HEK293 (cell line): ENCODE measurements around the gene SLC25A44.
A peak's percentile ranks its signal among the peaks of the same experiment; 100 is the strongest.

Experiments
- ELK4 ChIP-seq: IDR thresholded peaks from 2 replicates; pipeline ENCODE4 v1.6.1; 2011; ENCODE audit warnings: mild to moderate bottlenecking, low read depth, low read length, borderline replicate concordance
- FEZF1 ChIP-seq: fragments of 450-650 bp; formaldehyde crosslinking; IDR thresholded peaks from 2 replicates; pipeline ENCODE4 v1.5.1; 2016; ENCODE audit warnings: missing biosample characterization, missing genetic modification characterization
- GFI1B ChIP-seq: fragments of 450-650 bp; formaldehyde crosslinking; IDR thresholded peaks from 2 replicates; pipeline ENCODE4 v1.5.1; 2016; ENCODE audit warnings: missing biosample characterization, missing genetic modification characterization
- GLIS1 ChIP-seq: fragments of 450-650 bp; formaldehyde crosslinking; IDR thresholded peaks from 2 replicates; pipeline ENCODE4 v1.5.1; 2016; ENCODE audit warnings: missing biosample characterization, missing genetic modification characterization
- KLF10 ChIP-seq: fragments of 450-650 bp; IDR thresholded peaks from 2 replicates; pipeline ENCODE4 v1.5.1; 2018; ENCODE audit warnings: missing biosample characterization, mild to moderate bottlenecking, missing genetic modification characterization
- KLF7 ChIP-seq: fragments of 450-650 bp; formaldehyde crosslinking; IDR thresholded peaks from 2 replicates; pipeline ENCODE4 v1.5.1; 2016; ENCODE audit warnings: missing biosample characterization, missing genetic modification characterization, borderline replicate concordance
- MYNN ChIP-seq: fragments of 450-650 bp; formaldehyde crosslinking; IDR thresholded peaks from 2 replicates; pipeline ENCODE4 v1.5.1; 2016; ENCODE audit warnings: missing biosample characterization, missing genetic modification characterization, borderline replicate concordance
- OSR2 ChIP-seq: fragments of 450-650 bp; formaldehyde crosslinking; IDR thresholded peaks from 2 replicates; pipeline ENCODE4 v1.5.1; 2016; ENCODE audit warnings: missing biosample characterization, missing genetic modification characterization
- TRIM28 ChIP-seq: IDR thresholded peaks from 2 replicates; pipeline ENCODE4 v1.6.1; 2011; ENCODE audit warnings: low read length, control low read depth, borderline replicate concordance
- ZBTB1 ChIP-seq: fragments of 450-650 bp; formaldehyde crosslinking; IDR thresholded peaks from 2 replicates; pipeline ENCODE4 v1.5.1; 2016; ENCODE audit warnings: missing biosample characterization, missing genetic modification characterization
- ZBTB10 ChIP-seq: fragments of 450-650 bp; formaldehyde crosslinking; IDR thresholded peaks from 2 replicates; pipeline ENCODE4 v1.5.1; 2016; ENCODE audit warnings: missing biosample characterization, missing genetic modification characterization
- ZIC2 ChIP-seq: fragments of 450-650 bp; formaldehyde crosslinking; IDR thresholded peaks from 2 replicates; pipeline ENCODE4 v1.5.1; 2016; ENCODE audit warnings: missing biosample characterization, missing genetic modification characterization
- ZNF112 ChIP-seq: fragments of 450-650 bp; formaldehyde crosslinking; IDR thresholded peaks from 2 replicates; pipeline ENCODE4 v1.5.0; 2017; ENCODE audit warnings: missing biosample characterization, missing genetic modification characterization
- ZNF114 ChIP-seq: fragments of 450-650 bp; formaldehyde crosslinking; IDR thresholded peaks from 2 replicates; pipeline ENCODE4 v1.5.0; 2017; ENCODE audit warnings: missing biosample characterization, missing genetic modification characterization
- ZNF121 ChIP-seq: fragments of 450-650 bp; formaldehyde crosslinking; IDR thresholded peaks from 2 replicates; pipeline ENCODE4 v1.5.1; 2016; ENCODE audit warnings: missing biosample characterization, missing genetic modification characterization
- ZNF138 ChIP-seq: fragments of 450-650 bp; formaldehyde crosslinking; IDR thresholded peaks from 2 replicates; pipeline ENCODE4 v1.5.1; 2016; ENCODE audit warnings: missing biosample characterization, missing genetic modification characterization, borderline replicate concordance
- ZNF157 ChIP-seq: fragments of 450-650 bp; formaldehyde crosslinking; IDR thresholded peaks from 2 replicates; pipeline ENCODE4 v1.5.1; 2016; ENCODE audit warnings: missing biosample characterization, missing genetic modification characterization
- ZNF2 ChIP-seq: fragments of 450-650 bp; formaldehyde crosslinking; IDR thresholded peaks from 2 replicates; pipeline ENCODE4 v1.5.1; 2016; ENCODE audit warnings: missing biosample characterization, missing genetic modification characterization
- ZNF311 ChIP-seq: fragments of 450-650 bp; formaldehyde crosslinking; IDR thresholded peaks from 2 replicates; pipeline ENCODE4 v1.5.1; 2017; ENCODE audit warnings: missing biosample characterization, missing genetic modification characterization, borderline replicate concordance
- ZNF366 ChIP-seq: fragments of 450-650 bp; formaldehyde crosslinking; conservative IDR thresholded peaks from 2 replicates; pipeline ENCODE4 v1.5.1; 2016; ENCODE audit warnings: missing biosample characterization, missing genetic modification characterization
- ZNF394 ChIP-seq: fragments of 450-650 bp; formaldehyde crosslinking; IDR thresholded peaks from 2 replicates; pipeline ENCODE4 v1.5.1; 2016; ENCODE audit warnings: missing biosample characterization, missing genetic modification characterization, mild to moderate bottlenecking, moderate library complexity, borderline replicate concordance
- ZNF404 ChIP-seq: fragments of 450-650 bp; formaldehyde crosslinking; IDR thresholded peaks from 2 replicates; pipeline ENCODE4 v1.5.1; 2017; ENCODE audit warnings: missing biosample characterization, missing genetic modification characterization
- ZNF510 ChIP-seq: fragments of 450-650 bp; formaldehyde crosslinking; IDR thresholded peaks from 2 replicates; pipeline ENCODE4 v1.5.1; 2018; ENCODE audit warnings: mild to moderate bottlenecking, missing genetic modification characterization, missing biosample characterization; ENCODE audit not compliant: insufficient replicate concordance
- ZNF521 ChIP-seq: fragments of 450-650 bp; formaldehyde crosslinking; IDR thresholded peaks from 2 replicates; pipeline ENCODE4 v1.5.1; 2017; ENCODE audit warnings: missing biosample characterization, mild to moderate bottlenecking, missing genetic modification characterization
- ZNF555 ChIP-seq: fragments of 450-650 bp; formaldehyde crosslinking; conservative IDR thresholded peaks from 2 replicates; pipeline ENCODE4 v1.5.1; 2017; ENCODE audit warnings: missing biosample characterization, mild to moderate bottlenecking, missing genetic modification characterization, inconsistent platforms
- ZNF596 ChIP-seq: fragments of 450-650 bp; IDR thresholded peaks from 2 replicates; pipeline ENCODE4 v1.5.0; 2018; ENCODE audit warnings: missing biosample characterization, mild to moderate bottlenecking, missing genetic modification characterization, moderate library complexity
- ZNF610 ChIP-seq: fragments of 450-650 bp; formaldehyde crosslinking; IDR thresholded peaks from 2 replicates; pipeline ENCODE4 v1.5.1; 2016; ENCODE audit warnings: missing biosample characterization, missing genetic modification characterization, borderline replicate concordance
- ZNF639 ChIP-seq: fragments of 450-650 bp; formaldehyde crosslinking; IDR thresholded peaks from 2 replicates; pipeline ENCODE4 v1.5.1; 2016; ENCODE audit warnings: missing biosample characterization, missing genetic modification characterization
- ZNF658 ChIP-seq: fragments of 450-650 bp; formaldehyde crosslinking; IDR thresholded peaks from 2 replicates; pipeline ENCODE4; 2016; ENCODE audit warnings: missing biosample characterization, missing genetic modification characterization
- ZNF660 ChIP-seq: fragments of 450-650 bp; IDR thresholded peaks from 2 replicates; pipeline ENCODE4 v1.5.1; 2018; ENCODE audit warnings: missing biosample characterization, mild to moderate bottlenecking, missing genetic modification characterization
- ZNF677 ChIP-seq: fragments of 450-650 bp; IDR thresholded peaks from 2 replicates; pipeline ENCODE4 v1.5.0; 2018; ENCODE audit warnings: missing biosample characterization, mild to moderate bottlenecking, missing genetic modification characterization, moderate library complexity
- ZNF76 ChIP-seq: fragments of 450-650 bp; formaldehyde crosslinking; IDR thresholded peaks from 2 replicates; pipeline ENCODE4; 2016; ENCODE audit warnings: low read depth, missing biosample characterization, missing genetic modification characterization, borderline replicate concordance
- ZSCAN4 ChIP-seq: fragments of 450-650 bp; formaldehyde crosslinking; IDR thresholded peaks from 2 replicates; pipeline ENCODE4 v1.5.1; 2017; ENCODE audit warnings: missing biosample characterization, missing genetic modification characterization
- ZXDB ChIP-seq: fragments of 450-650 bp; formaldehyde crosslinking; IDR thresholded peaks from 2 replicates; pipeline ENCODE4 v1.5.1; 2016; ENCODE audit warnings: missing biosample characterization, missing genetic modification characterization

The SLC25A44 gene

GRCh38 chr1:156212833-156213643 lies 19.1 kb downstream of the SLC25A44 start, which contains the start of gene PMF1 (continued):
- TF ChIP-seq ELK4 (no peak), ZBTB10 (tag by site-specific recombination) (peak; percentile 69; the same call in 1 of the 2 replicates), ZIC2 (tag by site-specific recombination) (0 out of 2 replicates have a peak, but pooled peaks have one; percentile 54), ZBTB1 (tag by site-specific recombination) (no peak), ZNF596 (tag by site-specific recombination) (no peak), ZNF76 (tag by site-specific recombination) (peak; percentile 63; the same call in 1 of the 2 replicates), ZNF658 (no peak), ZNF311 (tag by site-specific recombination) (no peak), ZNF677 (tag by site-specific recombination) (no peak), ZNF114 (tag by site-specific recombination) (no peak), GLIS1 (peak; percentile 36; the same call in 1 of the 2 replicates), ZNF366 (tag by site-specific recombination) (0 out of 2 replicates have a peak, but pooled peaks have one; percentile 41), OSR2 (tag by site-specific recombination) (peak; percentile 75; the same call in 1 of the 2 replicates), ZNF157 (tag by site-specific recombination) (no peak), ZSCAN4 (no peak), GFI1B (tag by site-specific recombination) (no peak; the same call in 1 of the 2 replicates), ZNF521 (tag by site-specific recombination) (no peak), MYNN (tag by site-specific recombination) (no peak), ZNF2 (peak; percentile 94), TRIM28 (peak; percentile 30; the same call in 1 of the 2 replicates), ZNF112 (tag by site-specific recombination) (no peak), ZNF138 (tag by site-specific recombination) (no peak), KLF7 (tag by site-specific recombination) (0 out of 2 replicates have a peak, but pooled peaks have one; percentile 42), ZNF394 (peak; percentile 91), ZNF660 (tag by site-specific recombination) (peak; percentile 74; the same call in 1 of the 2 replicates), ZNF555 (no peak), ZNF610 (tag by site-specific recombination) (0 out of 2 replicates have a peak, but pooled peaks have one; percentile 40), ZXDB (tag by site-specific recombination) (peak; percentile 95), ZNF404 (tag by site-specific recombination) (no peak), ZNF510 (no peak), KLF10 (peak; percentile 69; the same call in 1 of the 2 replicates), ZNF121 (tag by site-specific recombination) (no peak), FEZF1 (peak; percentile 48), ZNF639 (tag by site-specific recombination) (peak; percentile 36; the same call in 1 of the 2 replicates)
